Measurements from ENCODE around the gene BCL7A.

DNA sequence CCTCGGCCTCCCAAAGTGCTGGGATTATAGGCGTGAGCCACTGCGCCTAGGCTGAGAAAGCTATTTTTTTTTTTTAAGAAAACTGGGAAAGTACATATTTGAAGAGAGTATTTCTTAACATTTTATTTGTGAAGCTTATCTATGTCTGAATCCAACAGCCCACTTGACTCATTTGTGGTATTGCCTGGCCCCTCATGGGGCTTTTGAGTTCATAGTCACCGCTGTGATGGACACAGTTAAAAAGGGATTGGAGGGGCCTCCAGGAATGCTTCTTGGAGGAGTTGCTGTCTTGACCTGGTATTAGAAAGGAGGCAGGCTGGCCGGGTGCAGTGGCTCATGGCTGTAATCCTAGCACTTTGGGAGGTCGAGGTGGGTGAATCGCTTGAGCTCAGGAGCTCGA is 26.5 kb downstream of the BCL7A start:
- TF ChIP-seq, protein P1, sequence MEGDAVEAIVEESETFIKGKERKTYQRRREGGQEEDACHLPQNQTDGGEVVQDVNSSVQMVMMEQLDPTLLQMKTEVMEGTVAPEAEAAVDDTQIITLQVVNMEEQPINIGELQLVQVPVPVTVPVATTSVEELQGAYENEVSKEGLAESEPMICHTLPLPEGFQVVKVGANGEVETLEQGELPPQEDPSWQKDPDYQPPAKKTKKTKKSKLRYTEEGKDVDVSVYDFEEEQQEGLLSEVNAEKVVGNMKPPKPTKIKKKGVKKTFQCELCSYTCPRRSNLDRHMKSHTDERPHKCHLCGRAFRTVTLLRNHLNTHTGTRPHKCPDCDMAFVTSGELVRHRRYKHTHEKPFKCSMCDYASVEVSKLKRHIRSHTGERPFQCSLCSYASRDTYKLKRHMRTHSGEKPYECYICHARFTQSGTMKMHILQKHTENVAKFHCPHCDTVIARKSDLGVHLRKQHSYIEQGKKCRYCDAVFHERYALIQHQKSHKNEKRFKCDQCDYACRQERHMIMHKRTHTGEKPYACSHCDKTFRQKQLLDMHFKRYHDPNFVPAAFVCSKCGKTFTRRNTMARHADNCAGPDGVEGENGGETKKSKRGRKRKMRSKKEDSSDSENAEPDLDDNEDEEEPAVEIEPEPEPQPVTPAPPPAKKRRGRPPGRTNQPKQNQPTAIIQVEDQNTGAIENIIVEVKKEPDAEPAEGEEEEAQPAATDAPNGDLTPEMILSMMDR (IDR thresholded peaks at IDR 0.05; ENCODE audit: low read depth, low read length, missing input control): no peak
- TF ChIP-seq RAD21 (IDR thresholded peaks at IDR 0.05) (no peak), MAX (IDR thresholded peaks at IDR 0.05) (no peak), RXRA (IDR thresholded peaks at IDR 0.05) (no peak), YY1 (IDR thresholded peaks at IDR 0.05) (no peak), TAF1 (conservative IDR thresholded peaks at IDR 0.05) (no peak), ATF3 (IDR thresholded peaks at IDR 0.05) (no peak)
- TF ChIP-seq, protein P2, sequence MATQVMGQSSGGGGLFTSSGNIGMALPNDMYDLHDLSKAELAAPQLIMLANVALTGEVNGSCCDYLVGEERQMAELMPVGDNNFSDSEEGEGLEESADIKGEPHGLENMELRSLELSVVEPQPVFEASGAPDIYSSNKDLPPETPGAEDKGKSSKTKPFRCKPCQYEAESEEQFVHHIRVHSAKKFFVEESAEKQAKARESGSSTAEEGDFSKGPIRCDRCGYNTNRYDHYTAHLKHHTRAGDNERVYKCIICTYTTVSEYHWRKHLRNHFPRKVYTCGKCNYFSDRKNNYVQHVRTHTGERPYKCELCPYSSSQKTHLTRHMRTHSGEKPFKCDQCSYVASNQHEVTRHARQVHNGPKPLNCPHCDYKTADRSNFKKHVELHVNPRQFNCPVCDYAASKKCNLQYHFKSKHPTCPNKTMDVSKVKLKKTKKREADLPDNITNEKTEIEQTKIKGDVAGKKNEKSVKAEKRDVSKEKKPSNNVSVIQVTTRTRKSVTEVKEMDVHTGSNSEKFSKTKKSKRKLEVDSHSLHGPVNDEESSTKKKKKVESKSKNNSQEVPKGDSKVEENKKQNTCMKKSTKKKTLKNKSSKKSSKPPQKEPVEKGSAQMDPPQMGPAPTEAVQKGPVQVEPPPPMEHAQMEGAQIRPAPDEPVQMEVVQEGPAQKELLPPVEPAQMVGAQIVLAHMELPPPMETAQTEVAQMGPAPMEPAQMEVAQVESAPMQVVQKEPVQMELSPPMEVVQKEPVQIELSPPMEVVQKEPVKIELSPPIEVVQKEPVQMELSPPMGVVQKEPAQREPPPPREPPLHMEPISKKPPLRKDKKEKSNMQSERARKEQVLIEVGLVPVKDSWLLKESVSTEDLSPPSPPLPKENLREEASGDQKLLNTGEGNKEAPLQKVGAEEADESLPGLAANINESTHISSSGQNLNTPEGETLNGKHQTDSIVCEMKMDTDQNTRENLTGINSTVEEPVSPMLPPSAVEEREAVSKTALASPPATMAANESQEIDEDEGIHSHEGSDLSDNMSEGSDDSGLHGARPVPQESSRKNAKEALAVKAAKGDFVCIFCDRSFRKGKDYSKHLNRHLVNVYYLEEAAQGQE (IDR thresholded peaks at IDR 0.05): no peak
